DND-41 (cell line): ENCODE results near the gene RGP1.

Experiments
- ATAC-seq: fragments of 200-7000 bp; cut with Tn5 transposase; 3 replicates; pipeline ENCODE4 v1.9.1; 2021; ENCODE audit warnings: low read depth; ENCODE audit not compliant: insufficient read depth
- DNase-seq: peaks from one replicate; pipeline ENCODE4 v3.0.0-alpha.2; 2020
- H2AFZ ChIP-seq: 2 replicates; pipeline ENCODE4 v1.6.0; 2012; ENCODE audit warnings: low read depth, low read length
- H3K27ac ChIP-seq: 2 replicates; pipeline ENCODE4 v1.5.1; 2012; ENCODE audit warnings: low read length, inconsistent platforms
- H3K27me3 ChIP-seq: fragments of 200-600 bp; sonication (generic); 2 replicates; pipeline ENCODE4 v1.6.0; 2012; ENCODE audit warnings: low read length, mild to moderate bottlenecking, inconsistent platforms; ENCODE audit not compliant: insufficient read depth, poor library complexity
- H3K36me3 ChIP-seq: 2 replicates; pipeline ENCODE4 v1.5.1; 2012; ENCODE audit warnings: low read length, inconsistent platforms; ENCODE audit not compliant: insufficient read depth
- H3K4me1 ChIP-seq: 2 replicates; pipeline ENCODE4 v1.5.1; 2012; ENCODE audit warnings: mild to moderate bottlenecking, low read length; ENCODE audit not compliant: insufficient read depth
- H3K4me2 ChIP-seq: 2 replicates; pipeline ENCODE4 v1.6.0; 2012; ENCODE audit warnings: mild to moderate bottlenecking, moderate library complexity, low read length, inconsistent platforms; ENCODE audit not compliant: insufficient read depth
- H3K4me3 ChIP-seq, 2 experiments: fragments of 200-600 bp in 1 of 2; shearing (Covaris generic) in 1 of 2; 2 replicates each; pipeline ENCODE4 v1.5.1; 2012 to 2016; ENCODE audit warnings: inconsistent platforms in 2 of 2, low read length in 2 of 2, mild to moderate bottlenecking in 2 of 2, low read depth in 1 of 2, moderate library complexity in 1 of 2
- H3K79me2 ChIP-seq: 2 replicates; pipeline ENCODE4 v1.6.0; 2012; ENCODE audit warnings: low read length, inconsistent platforms; ENCODE audit not compliant: insufficient read depth
- H3K9ac ChIP-seq: 2 replicates; pipeline ENCODE4 v1.6.0; 2012; ENCODE audit warnings: low read depth, mild to moderate bottlenecking, inconsistent platforms, low read length, moderate library complexity
- H3K9me3 ChIP-seq: 2 replicates; pipeline ENCODE4 v1.5.1; 2012; ENCODE audit warnings: low read length, moderate library complexity, mild to moderate bottlenecking, inconsistent platforms; ENCODE audit not compliant: insufficient read depth, severe bottlenecking
- H4K20me1 ChIP-seq: 2 replicates; pipeline ENCODE4 v1.6.0; 2012; ENCODE audit warnings: low read length; ENCODE audit not compliant: insufficient read depth
- EZH2 ChIP-seq: IDR thresholded peaks from 3 replicates; pipeline ENCODE4 v1.6.1; 2012; ENCODE audit warnings: borderline replicate concordance, low read depth, mild to moderate bottlenecking, moderate library complexity, low read length, inconsistent platforms; ENCODE audit not compliant: severe bottlenecking
- TF ChIP-seq, protein P1 (sequence below): IDR thresholded peaks from 2 replicates; pipeline ENCODE4 v1.5.1; 2012; ENCODE audit warnings: borderline replicate concordance, low read length, moderate library complexity, mild to moderate bottlenecking; ENCODE audit not compliant: poor library complexity, severe bottlenecking; ENCODE audit errors: extremely low read depth

Gene RGP1

DNA sequence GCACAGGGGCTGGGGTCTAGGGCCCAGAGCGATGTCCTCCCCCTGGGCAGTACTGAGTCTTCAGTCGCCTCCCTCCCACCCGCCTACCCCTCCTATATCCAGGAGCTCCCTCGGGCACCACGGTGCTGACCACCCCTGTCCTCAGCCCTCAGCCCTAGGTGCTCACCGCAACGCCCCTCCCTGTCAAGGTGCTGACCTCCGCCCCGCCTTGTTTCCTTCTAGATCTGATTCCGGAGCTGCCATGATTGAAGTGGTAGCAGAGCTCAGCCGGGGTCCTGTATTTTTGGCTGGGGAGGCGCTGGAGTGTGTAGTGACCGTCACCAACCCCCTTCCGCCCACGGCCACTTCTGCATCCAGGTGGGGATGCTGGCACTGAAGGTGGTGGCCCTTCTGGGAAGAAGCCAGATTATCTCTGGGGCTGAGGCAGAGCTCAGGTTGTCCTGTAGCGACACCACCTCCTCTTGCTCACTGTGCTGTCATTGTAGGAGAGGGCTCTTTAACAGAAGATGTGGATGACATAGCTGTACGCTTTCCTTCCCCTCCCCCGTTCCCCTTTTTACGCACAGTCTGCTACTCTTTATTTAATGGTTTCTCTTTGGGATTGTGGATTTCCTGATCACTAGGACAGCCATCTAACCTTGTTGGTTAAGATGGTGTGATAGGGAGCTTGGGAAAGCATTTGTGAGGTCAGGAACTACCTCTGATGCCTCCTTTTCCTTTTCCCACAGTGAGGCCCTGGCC is 598 bp downstream of the RGP1 start:
- TF ChIP-seq, protein P1, sequence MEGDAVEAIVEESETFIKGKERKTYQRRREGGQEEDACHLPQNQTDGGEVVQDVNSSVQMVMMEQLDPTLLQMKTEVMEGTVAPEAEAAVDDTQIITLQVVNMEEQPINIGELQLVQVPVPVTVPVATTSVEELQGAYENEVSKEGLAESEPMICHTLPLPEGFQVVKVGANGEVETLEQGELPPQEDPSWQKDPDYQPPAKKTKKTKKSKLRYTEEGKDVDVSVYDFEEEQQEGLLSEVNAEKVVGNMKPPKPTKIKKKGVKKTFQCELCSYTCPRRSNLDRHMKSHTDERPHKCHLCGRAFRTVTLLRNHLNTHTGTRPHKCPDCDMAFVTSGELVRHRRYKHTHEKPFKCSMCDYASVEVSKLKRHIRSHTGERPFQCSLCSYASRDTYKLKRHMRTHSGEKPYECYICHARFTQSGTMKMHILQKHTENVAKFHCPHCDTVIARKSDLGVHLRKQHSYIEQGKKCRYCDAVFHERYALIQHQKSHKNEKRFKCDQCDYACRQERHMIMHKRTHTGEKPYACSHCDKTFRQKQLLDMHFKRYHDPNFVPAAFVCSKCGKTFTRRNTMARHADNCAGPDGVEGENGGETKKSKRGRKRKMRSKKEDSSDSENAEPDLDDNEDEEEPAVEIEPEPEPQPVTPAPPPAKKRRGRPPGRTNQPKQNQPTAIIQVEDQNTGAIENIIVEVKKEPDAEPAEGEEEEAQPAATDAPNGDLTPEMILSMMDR: no peak
- TF ChIP-seq EZH2: no peak
- no peaks in the 10 kb centered on the region for H3K27me3 ChIP-seq
- no peaks in the 10 kb centered on the region for H3K9me3 ChIP-seq
- peak overlapping the region; percentile 70 for H3K9ac ChIP-seq
- DNase-seq (peak; percentile 14), ATAC-seq (no peak; the same call in 2 of the 3 replicates)
- peaks cover 17% of the 10 kb centered on the region for H3K36me3 ChIP-seq
- H3K4me1 ChIP-seq: peaks cover 49% of the 10 kb centered on the region
- peak overlapping the region; percentile 73 for H2AFZ ChIP-seq
- H3K4me2 ChIP-seq: peak overlapping the region; percentile 98
- no peaks in the 10 kb centered on the region for H4K20me1 ChIP-seq
- peak overlapping the region; percentile 69 to 78; a peak in 3 of 4 replicates for H3K4me3 ChIP-seq
- H3K79me2 ChIP-seq: peaks cover 21% of the 10 kb centered on the region
- peak overlapping the region; percentile 57 for H3K27ac ChIP-seq

DNA sequence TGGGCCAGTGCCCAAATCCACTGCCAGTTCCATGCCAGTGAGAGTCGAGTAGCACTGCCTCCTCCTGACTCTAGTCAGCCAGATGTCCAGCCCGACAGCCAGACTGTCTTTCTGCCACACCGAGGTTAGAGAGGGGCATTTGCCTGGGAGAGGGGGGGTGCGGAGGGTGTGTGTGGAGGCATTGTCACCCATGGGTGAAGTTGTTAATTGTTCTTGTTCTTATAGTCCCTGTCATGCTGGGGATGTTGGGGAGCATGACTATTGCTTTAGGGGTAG is 1.1 kb downstream of the RGP1 start:
- Histone ChIP-seq H3K79me2 (peaks cover 21% of the 10 kb centered on the region), H3K9me3 (no peaks in the 10 kb centered on the region), H3K4me2 (peak overlapping the region; percentile 98), H3K4me3 (peak overlapping the region in 1 of 2 experiments; percentile 78; a peak in 1 of 4 replicates), H3K9ac (peak overlapping the region; percentile 70; the same call in 1 of the 2 replicates), H3K27me3 (no peaks in the 10 kb centered on the region), H4K20me1 (no peaks in the 10 kb centered on the region), H2AFZ (no peak overlapping the region), H3K36me3 (peaks cover 16% of the 10 kb centered on the region), H3K27ac (no peak overlapping the region), H3K4me1 (peaks cover 52% of the 10 kb centered on the region)
- no peak for DNase-seq
- ATAC-seq: no peak
- TF ChIP-seq EZH2: no peak
- TF ChIP-seq, protein P1: no peak

DNA sequence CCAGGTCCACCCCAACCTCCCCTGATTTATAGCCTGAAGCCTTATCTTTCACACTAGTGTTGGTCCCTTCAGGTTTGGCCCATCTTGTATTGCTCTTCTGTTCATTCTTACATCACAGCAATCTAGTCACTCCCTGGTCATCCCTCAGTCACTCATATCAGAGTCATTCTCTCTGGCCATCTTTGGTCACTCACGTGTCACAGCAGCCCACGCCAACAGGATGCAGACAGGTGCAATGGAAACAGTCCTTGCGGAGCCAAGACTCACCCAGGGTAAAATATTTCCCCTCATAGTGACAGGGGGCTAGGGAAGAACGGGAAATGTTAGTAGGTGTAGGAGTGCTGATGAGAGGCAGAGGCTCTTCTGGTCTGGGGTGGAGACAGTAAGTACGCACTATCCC is 4.4 kb downstream of the RGP1 start:
- TF ChIP-seq, protein P1: no peak
- TF ChIP-seq EZH2: no peak
- no peak for ATAC-seq

DNA sequence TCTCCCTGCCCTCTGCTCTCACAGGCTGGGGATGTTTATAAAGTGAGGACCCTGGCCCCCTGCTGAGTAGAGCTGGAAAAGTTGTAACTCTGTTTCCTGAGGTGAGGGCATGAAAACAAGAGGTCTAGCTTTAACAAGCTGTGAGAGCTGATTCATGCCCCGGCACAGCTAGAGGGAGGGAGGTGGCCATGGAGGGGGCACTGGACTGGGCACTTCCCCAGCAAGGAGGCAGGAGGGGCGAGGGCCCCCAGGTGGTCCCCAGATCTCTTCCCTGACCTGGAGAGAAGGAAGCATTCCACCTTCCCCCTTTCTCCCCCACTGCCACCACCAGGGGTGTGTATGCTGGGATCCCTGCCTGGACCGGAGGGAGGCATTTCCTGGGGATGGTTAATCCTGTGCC is 5.2 kb downstream of the RGP1 start, which contains the start of gene MSMP:
Gene MSMP (minus strand): TSS at position 13 of the 400 bp plus-strand sequence. CDS start 147 bp downstream, outside the sequence.
- H3K4me3 ChIP-seq: no peak within 1 kb of the TSS
- H3K4me2 ChIP-seq: peak within 1 kb of the TSS; percentile 94; the same call in 1 of the 2 replicates
- H3K9me3 ChIP-seq: no peaks in the 10 kb centered on the region
- no peak within 1 kb of the TSS for H3K27ac ChIP-seq
- DNase-seq: no peak
- ATAC-seq: no peak
- no peaks in the 10 kb centered on the region for H4K20me1 ChIP-seq
- peaks cover 11% of the 10 kb centered on the region for H3K36me3 ChIP-seq
- H2AFZ ChIP-seq: no peak within 1 kb of the TSS
- no peaks in the 10 kb centered on the region for H3K27me3 ChIP-seq
- peaks cover 49% of the 10 kb centered on the region for H3K4me1 ChIP-seq
- TF ChIP-seq, protein P1: no peak
- TF ChIP-seq EZH2: no peak
- no peak within 1 kb of the TSS for H3K9ac ChIP-seq
- peaks cover 27% of the 10 kb centered on the region for H3K79me2 ChIP-seq

More for the DNA sequence above, 4.4 kb downstream of the RGP1 start:
- no peak overlapping the region for H3K4me2 ChIP-seq
- no peak overlapping the region for H2AFZ ChIP-seq
- DNase-seq: no peak
- no peaks in the 10 kb centered on the region for H3K9me3 ChIP-seq
- H3K79me2 ChIP-seq: peaks cover 20% of the 10 kb centered on the region
- no peak overlapping the region for H3K9ac ChIP-seq
- no peak overlapping the region for H3K27ac ChIP-seq
- H3K36me3 ChIP-seq: peaks cover 11% of the 10 kb centered on the region
- H3K27me3 ChIP-seq: no peaks in the 10 kb centered on the region
- no peaks in the 10 kb centered on the region for H4K20me1 ChIP-seq
- peaks cover 50% of the 10 kb centered on the region for H3K4me1 ChIP-seq
- no peak overlapping the region for H3K4me3 ChIP-seq
